ENCODE results near the gene SC5D.
A peak's percentile ranks its signal among the peaks of the same experiment; 100 is the strongest.

SC5D gene, protein sequence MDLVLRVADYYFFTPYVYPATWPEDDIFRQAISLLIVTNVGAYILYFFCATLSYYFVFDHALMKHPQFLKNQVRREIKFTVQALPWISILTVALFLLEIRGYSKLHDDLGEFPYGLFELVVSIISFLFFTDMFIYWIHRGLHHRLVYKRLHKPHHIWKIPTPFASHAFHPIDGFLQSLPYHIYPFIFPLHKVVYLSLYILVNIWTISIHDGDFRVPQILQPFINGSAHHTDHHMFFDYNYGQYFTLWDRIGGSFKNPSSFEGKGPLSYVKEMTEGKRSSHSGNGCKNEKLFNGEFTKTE
- total RNA-seq, result 40.4 to 54.9 reads per million in 2 donors

DNA sequence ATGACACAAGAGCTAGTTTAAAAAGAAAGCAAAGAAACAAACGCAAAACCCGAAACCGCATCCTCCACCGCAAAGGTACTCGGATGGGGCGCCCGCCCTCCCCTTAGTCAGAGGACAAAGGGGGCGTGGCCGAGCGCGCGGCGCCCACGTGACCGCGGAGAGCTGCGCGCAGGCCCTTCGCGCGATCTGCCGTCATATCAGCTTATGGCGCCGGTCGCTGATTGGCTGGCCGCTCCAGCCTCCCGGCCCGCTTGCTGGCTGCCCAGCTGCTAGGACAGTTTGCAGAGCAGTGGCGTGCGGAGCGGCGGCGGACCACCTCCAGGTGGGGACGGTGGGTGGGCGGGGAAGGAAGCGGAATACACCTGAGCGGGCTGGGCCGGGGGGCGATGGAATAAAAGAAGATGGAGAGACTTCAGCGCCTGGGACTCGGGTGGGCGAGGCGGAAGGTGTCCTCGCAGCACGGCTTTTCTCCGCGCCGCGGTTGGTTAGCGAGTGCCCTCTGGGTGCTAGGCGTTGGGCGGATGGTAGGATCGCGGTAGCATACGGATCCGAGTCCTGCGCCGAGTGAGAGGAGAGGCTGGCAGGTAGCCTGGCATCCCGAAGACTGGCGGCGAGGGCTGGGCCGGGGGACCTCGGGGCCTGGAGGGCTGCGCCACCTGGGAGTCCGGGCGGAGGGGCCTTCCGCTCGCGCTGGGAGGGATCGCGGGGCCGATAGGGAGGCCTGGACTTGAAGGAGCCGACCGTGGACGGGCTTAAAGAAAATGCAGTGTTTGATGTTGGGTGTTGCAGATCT is at the start of gene SC5D:
Gene SC5D (plus strand): TSS at position 277 of the 793 bp plus-strand sequence. CDS start 10,605 bp downstream, outside the sequence.
- peak; percentile 91 for DNase-seq

DNA sequence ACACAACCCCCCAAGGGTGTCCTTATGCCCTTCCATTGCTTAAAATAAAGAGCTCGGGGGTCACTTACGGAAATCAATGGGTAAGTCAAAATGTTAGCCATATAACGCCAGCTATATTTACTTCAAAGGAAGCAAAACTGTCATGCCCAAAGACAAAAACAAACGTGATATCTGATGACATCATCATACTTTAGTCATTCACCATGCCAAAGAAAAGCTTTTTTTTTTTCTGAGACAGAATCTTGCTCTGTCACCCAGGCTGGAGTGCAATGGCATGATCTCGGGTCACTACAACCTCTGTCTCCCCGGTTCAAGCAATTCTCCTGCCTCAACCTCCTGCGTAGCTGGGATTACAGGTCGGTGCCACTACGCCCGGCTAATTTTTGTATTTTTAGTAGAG is 47.7 kb upstream of the SC5D start:
- DNase-seq, result no peak

DNA sequence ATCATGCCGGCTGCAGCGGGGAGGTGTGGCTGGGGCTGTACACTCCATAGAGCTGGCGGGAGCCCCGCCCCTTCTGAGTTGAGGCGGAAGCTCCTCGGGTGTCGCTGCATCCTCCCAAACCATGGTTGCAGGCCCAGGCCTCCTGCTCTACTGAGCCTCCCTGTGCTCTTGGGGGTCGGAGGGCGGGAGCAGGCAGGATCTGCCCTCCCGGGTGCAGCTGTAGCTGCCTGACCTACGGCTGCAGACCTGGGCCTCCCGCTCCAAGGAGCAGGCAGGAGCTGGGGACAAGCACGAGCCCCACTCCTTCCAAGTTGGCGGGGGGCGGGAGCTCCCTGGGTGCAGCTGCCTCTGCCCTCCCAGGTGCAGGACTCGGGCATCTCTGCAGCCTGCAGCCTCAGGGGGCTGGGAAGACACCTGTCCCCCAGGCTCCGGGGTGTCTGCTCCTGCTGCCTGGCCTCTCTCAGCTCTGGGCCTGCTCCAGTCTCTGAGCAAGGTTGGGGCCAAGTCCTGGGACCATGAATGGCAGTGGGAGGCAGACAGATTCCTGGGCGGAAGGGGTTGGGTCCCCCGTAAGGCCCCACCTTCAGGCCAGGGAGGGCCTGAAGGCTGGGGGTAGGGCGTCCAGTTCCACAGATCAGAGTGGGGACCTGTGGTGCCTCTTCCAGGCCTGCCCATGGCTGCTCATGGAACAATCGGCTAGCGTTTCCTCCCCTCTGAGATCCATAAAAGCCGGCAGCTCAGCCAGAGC is 46.4 kb upstream of the SC5D start:
- DNase-seq, result no peak

DNA sequence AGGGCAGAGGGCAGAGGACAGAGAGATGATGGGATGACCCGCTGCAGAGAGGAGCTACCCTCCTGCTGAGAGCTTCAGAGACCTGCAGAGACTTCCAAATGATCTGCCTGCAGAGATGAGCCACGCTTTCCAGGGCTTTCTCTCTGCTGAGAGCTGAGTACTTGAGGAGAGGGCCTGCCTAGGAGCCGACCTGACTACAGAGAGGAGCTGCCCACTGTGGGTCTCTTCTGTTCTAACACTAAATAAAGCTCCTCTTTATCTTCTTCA is 45.9 kb upstream of the SC5D start:
- no peak for DNase-seq

DNA sequence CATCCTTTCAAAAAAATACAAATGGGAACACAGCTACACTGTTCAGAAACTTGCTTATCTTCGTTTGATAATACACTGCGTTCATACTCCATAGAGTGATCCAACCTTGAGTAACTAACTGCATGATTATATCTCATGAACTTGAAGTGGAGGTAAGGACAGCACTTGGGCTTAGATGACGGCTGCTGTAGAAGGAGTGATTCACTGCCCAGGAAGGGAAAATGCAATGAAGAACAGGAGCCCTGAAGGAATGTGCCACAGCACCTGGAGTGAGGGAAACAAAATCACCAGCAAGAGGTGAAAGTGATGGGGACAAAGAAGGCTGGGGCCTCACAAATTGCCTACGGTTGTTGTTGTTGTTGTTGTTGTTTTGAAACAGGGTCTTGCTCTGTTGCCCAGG is 44.1 kb upstream of the SC5D start:
- no peak for DNase-seq

DNA sequence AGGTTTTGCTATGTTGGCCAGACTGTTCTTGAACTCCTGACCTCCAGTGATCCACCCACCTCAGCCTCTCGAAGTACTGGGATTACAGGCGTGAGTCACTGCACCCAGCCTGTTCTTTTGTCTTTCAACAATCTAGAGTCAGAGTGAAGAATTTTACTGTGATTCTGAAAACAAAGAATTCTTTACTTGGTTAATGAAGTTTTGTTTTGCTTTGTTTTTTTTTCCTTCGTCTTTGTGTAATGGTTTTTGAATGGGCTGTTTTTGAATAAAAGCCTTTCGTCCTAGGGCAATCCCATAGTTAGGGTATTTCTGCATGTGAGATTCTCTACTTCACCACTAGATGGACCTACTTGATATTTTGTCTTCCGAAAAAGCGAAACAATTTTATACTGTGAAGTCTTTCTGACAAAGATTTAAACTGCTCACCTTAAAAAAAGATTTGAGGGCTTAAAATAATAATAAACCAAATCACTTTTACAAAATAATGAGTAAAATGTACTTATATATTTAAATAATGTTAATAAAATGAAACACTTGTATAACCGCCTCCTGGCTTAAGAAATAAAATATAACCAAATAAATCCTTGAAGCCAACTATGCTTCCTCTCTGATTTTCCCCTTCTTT is 43.4 kb upstream of the SC5D start:
- DNase-seq, result no peak

DNA sequence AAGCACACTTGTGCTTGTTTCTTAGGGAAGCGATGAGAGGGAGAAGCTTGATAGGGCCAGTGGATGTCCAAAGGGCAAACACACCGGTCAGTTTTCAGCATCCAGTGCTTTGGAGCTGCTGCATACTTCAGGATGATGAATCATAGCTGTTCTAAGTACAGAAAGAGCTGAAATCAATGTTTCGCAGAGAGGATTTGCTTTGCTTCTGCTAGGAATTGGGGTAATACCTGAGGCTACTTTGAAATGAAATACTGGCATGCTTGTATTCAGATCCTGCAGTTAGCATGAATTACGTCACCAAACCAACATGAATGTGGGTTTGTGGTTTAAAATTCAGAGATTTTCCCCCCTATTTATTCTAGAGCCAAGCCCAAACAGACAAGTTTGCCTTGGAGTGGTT is 41.7 kb upstream of the SC5D start:
- no peak for DNase-seq

DNA sequence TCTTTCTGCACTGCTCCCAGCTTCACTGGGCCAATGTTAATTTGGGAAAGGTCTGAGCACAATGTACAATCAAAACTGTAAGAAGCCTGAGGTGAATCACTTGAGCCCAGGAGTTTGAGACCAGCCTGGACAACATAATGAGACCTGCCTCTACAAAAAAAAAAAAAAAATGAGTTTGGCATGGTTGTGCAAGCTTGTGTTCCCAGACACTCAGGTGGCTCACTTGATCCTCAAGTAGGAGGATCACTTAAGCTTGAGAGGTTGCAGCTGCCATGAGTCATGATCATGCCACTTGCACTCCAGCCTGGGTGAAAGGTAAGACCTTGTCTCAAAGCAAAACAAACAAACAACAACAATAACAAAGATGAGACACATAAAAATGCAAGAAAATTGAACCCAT is 38.6 kb upstream of the SC5D start:
- DNase-seq, result no peak

DNA sequence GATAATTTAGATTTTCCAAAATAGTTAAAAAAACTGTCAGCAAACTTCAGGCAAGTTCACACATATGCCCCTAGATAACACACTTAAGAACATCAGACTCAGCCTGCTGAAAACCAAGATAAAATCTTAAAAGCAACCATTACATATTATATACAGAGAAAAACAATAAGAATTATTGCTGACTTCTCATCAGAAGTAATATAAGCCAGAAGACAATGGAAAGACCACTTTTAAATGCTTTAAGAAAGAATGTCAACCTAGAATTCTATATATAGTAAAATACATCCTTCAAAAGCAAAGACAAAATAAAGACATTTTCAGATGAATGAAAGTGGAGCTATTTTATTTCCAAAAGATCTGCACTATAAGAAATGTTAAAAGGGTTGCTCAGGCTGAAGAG is 37.8 kb upstream of the SC5D start:
- no peak for DNase-seq

DNA sequence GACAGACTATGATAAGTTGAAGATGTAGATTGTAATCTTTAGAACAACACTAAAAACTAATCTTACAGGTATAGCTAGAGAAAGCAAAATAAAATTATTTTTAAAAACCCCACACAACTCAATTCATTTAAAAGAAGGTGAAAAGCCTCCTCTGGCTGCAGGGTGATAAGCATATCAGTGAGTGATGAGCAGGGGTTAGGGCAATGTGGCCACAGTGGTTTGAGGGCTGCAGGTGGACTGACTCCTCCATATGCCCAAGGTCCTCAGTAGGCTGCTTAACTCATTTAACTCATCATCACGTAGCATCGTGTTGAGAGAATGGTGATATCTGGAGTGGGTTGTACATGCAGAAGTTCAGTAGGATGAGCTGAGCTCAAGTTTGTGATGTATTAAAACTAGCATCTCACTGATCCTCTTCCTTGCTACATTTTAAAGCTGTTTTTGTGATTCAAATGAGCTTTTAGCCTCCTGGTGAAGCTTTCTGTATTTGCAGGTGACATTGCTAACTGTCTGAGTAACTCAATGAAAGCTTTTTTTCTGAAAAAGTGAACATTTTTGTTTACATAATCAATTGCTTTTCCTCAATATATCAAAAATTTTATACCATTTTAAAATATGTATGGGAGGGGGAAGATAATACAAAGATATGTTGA is 37.0 kb upstream of the SC5D start:
- DNase-seq, result no peak

DNA sequence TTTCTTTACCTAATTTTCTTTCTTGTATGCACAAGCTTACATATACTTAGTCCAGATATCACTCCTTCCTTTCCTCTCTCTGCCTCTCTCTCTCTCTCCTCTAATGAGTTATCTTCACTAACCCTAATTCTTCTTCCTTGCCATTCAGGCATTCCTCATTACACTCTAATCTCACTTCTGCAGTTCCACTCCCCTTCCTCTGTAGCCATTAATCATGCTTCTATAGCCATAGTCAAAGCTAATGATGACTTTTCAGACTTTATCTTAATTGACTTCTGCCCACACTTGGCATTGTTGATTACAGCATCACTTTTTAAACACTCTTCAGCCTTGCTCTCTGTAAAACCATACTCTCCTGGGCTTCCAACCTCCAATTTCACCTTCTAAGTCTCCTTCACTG is 35.3 kb upstream of the SC5D start:
- no peak for DNase-seq

DNA sequence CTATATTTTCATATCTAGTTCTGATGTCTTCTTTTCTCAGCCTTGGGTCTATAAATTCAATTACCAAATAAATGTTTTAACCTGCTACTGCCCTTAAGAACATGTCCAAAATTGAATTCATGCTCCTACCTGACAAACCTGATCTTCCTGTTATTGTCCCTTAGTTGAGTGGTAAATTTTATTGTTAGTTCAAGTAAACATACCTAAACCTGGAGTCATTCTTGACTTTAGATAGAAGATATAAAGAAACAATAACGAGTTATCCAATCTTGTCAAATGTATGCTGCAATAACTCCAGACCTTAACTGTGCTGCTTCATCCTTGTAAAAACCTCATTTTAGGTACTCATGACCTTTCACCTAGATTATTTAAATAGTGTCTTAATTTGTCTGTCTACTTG is 34.6 kb upstream of the SC5D start:
- DNase-seq, result no peak

DNA sequence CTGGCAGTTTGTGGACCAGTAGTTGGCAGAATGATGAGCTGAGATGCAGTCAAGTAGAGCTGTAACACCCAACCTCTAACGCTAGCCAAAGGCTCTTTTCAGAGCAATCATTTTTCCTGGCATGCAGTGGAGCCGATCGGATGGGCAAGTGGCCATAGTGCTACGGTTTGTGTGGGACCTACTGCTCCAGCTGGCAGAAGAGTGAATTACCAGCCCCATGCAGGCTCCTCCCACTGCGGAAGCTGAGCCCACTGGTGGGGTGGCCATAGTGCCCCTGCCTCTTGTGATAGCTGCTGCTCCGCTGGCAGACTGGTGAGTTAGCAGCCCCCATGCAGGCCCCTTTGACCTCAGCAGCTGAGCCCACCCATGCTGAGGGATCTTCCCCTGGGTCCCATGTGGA is 27.0 kb upstream of the SC5D start:
- no peak for DNase-seq

DNA sequence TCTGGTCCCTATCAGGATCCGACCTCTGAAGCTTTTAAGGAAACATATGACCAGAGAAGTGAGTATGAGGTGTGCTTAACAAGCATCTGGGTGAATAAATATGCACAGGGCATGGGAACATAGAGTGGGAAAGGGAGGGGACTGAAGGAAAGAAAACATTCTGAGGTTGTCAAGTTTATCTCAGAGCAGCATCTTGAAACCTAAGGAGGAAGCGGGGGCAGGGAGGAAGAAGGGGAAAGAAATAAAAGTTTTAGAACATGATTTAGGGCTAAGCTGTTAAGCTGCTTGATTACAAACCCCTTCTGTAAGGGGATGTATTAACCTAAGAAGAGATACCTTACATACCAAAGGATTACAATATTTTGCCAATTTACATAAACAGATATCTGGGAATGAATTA is 24.0 kb upstream of the SC5D start:
- DNase-seq, result no peak

DNA sequence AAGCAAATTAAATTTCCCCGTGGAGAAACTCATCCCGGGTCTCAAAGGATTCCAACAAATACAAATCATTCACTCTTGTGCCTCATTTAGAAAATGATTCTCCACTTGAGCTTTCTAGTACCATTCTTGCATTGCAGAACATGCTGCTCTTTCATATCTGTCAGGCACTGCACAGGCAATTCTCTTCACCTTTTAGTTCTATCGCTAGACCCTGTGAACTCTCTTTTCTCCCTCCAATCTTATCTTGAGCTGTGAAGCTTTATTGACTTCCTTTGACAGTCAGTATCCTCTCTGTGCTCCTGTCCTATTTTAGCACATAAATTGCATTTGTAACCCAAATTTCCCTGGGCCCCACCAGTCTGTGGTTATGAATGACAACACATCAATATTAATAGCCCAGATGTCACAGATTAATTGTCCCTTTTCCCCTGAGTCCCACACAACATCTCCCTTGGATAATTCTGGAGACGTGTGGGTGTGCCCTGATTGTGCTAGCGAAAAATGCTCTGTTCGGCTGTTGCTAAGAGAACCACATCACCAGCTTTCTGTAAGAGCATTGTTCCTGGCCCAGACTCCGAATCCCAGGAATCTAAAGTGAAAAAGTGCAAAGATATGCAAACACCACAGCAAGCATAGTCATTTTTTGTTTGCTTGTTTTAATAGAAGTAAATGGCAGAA is 22.4 kb upstream of the SC5D start:
- no peak for DNase-seq

DNA sequence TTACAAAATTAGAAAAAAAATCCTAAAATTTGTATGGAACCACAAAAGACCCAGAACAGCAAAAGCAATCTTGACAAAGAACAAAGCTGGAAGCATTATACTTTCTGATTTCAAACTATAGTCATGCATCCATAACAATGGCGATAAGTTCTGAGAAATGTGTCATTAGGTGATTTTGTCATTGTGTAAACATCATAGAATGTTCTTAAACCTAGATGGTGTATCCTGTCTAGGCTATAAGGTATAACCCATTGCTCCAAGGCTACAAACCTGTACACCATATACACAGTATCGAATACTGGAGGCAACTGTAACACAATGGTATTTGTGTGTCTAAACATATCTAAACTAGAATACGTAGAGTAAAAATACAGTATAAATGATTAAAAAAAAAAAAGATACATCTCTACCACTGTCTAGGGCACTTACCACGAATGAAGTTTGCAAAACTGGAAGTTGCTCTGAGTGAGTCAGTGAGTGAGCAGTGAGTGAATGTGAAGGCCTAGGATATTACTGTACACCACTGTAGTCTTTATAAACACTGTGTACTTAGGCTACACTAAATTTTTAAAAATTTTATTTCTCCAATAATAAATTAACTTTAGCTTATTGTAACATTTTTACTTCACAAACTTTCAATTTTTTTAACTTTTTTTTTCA is 18.1 kb upstream of the SC5D start:
- DNase-seq, result no peak

DNA sequence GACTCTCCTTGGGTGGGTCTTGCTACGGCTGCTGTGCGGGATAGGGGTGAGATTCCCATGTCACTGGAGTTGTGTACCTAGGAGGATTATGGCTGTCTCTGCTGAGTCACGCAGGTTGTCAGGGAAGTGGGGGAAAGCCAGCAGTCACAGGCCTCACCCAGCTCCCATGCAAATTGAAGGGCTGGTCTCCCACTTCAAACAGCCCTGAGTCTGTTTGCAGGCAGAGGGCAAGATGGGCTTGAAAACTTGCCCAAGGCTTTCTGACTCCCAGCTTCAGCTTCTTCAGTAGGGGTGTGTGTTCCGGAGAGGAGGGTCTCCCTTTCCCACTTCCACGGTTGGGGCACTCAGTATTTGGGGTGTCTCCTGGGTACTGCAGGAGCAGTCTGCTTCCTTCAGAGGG is 10.9 kb upstream of the SC5D start:
- no peak for DNase-seq

DNA sequence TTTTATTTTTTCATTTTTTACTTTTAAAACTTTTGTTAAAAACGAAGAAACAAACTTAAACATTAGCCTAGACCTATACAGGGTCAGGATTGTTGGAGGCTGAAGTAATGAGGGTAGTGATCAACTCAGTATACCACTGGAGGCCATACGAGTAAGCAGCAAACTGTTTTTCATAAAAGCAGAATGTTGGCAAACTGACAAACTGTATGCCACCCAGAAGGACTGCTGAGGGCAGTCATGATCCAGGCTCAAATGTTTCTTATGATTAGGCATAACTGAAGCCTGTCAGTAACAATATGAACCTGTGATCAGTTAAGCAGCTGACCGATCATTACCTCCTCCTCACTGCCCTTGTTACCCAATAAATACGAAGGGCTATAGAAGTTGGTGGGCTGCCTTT is 10.2 kb upstream of the SC5D start:
- no peak for DNase-seq

DNA sequence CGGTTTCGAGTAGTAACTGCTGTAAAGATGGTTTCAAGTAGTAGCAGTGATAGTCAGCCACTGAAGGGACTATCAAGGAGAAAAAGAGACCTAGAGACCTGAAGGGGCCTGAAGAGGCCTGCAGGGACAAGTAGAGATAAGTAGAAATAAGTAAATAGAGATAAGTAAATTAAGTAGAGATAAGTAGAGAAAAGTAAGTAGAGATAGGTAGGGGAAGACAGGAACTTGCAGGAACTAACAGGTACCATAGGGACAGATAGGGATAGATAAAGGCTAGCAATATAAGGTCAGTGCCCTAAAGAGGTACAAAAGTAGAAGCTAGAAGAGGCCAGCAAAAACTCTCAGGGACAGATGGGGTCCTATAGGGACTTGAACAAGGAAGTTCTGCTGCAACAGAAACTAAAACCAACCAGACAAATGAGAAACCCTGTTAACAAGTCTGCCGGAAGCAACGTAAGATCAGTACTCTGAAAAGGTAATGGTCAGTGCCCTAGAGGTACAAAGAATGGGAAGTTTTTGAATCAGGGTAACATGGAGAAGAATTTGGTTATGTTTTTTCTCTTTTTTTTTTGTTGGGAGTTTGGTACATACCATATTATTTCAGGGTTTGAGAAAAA is 9.6 kb upstream of the SC5D start:
- DNase-seq, result no peak

DNA sequence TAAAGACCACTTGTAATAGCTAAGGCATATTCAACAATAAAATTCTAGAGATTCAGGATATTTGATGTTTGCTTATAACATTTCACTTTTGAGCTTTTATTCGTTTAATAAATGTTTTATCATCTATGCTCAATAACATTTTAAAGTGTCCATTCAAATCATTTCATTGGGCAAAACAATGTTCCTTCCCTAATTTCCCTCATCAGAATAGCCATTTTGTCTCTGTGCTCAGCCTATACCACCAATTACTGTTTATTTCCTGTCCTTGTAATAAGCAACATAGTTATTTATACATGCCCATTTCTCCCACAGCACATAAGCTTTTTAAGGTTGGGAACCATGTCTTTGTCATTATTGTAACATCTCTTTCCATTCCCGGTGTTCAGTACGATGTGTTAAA is 1.3 kb upstream of the SC5D start:
- DNase-seq, result no peak

DNA sequence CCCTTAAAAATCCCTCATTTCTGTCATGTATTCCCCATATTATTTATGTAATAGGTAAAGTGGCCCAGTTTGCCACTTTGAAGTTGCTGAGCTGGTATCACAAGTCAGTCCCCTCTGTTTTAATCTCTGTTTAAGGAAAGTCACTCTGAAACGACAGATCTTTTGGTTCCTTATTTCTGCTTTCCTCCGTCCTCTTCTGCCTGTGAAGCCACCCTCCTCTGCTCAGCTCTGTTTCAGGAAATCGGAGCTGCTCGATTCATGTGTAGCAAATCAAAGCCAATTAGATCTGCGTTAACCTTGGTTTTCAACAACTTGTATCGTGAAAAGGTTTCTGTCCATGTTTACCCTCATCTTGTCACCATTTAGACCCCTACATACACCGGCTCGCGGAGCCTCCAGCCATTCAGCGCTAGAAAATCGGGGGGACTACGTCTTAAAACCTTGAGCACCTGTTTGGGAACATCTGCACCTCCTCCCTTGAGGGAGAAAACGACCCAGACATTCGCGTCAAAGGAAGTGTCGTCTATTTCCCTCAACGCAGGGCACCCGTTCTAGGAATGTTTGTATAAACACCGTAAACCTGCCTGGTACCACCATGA is 576 bp upstream of the SC5D start:
- no peak for DNase-seq

All from activated gamma-delta T cell (primary cell).